NB4 (cell line): ENCODE measurements around the gene MEAF6.

ENCODE experiments used
- CTCF ChIP-seq: IDR thresholded peaks from one replicate; pipeline ENCODE4 v1.5.1; 2012; ENCODE audit warnings: low read depth, low read length
- MAX ChIP-seq: IDR thresholded peaks from 2 replicates; pipeline ENCODE4 v1.6.1; 2011; ENCODE audit warnings: low read depth, low read length

GRCh38 chr1:37474046-37474696, 40.4 kb downstream of the MEAF6 start, which contains the start of gene ZC3H12A:
- TF ChIP-seq CTCF (no peak), MAX (peak; percentile 75)
